B cell (primary cell): ENCODE measurements around the gene COPZ1. TPM values are rescaled to one million over a fixed set of nuclear protein-coding genes. Genes with fewer than 3 reads are reported as not detected.

ENCODE experiments used
- ATAC-seq: fragments of 200-7000 bp; cut with Tn5 transposase; one replicate; pipeline ENCODE4 v1.10.0; 2021; ENCODE audit warnings: low read depth, mild to moderate bottlenecking, moderate number of reproducible peaks, moderate library complexity
- CTCF ChIA-PET: fragments of 350-600 bp; sonication (Branson Sonifier 250); formaldehyde crosslinking; loops from one replicate; lab custom pipeline; 2021; ENCODE audit warnings: antibody characterized with exemption, inconsistent platforms; lab: Charles Lee
- POLR2A ChIA-PET: fragments of 350-600 bp; sonication (Branson Sonifier 250); formaldehyde crosslinking; loops from one replicate; lab custom pipeline; 2021; ENCODE audit warnings: antibody characterized with exemption; lab: Charles Lee
- DNase-seq: peaks from one replicate; pipeline ENCODE4 v3.0.0; 2013
- H2AFZ ChIP-seq: 2 replicates; pipeline ENCODE4 v1.6.1; 2012; ENCODE audit warnings: mild to moderate bottlenecking, low read depth, low read length; ENCODE audit not compliant: insufficient read depth, poor library complexity, severe bottlenecking
- H3K27ac ChIP-seq, 2 donors: 1 replicate in 1 of 2; 2 replicates in 1 of 2; pipeline ENCODE4 v1.5.1; 2012 to 2013; ENCODE audit warnings: low read length in 2 of 2, mild to moderate bottlenecking in 2 of 2, moderate library complexity in 1 of 2
- H3K27me3 ChIP-seq, 4 experiments: fragments of 200-600 bp in 1 of 4; sonication (generic) in 1 of 4; replicated peaks in 1 of 4; 1 replicate in 2 of 4; 2 replicates in 2 of 4; pipeline versions ENCODE4 v1.6.1 to v1.7.0; 2013 to 2016; ENCODE audit warnings: low read length in 3 of 4, mild to moderate bottlenecking in 2 of 4, mixed read lengths in 1 of 4, moderate library complexity in 1 of 4; ENCODE audit not compliant: insufficient read depth in 4 of 4, control insufficient read depth in 3 of 4; ENCODE audit errors: control extremely low read depth in 1 of 4
- H3K36me3 ChIP-seq, 2 experiments: replicated peaks in 1 of 2; 1 replicate in 1 of 2; 2 replicates in 1 of 2; pipeline versions ENCODE4 v1.6.1 to v1.7.1; 2013; ENCODE audit warnings: low read length in 1 of 2; ENCODE audit not compliant: insufficient read depth in 2 of 2, control insufficient read depth in 1 of 2; ENCODE audit errors: control extremely low read depth in 1 of 2, extremely low read depth in 1 of 2
- H3K4me1 ChIP-seq, 2 donors: fragments of 200-600 bp in 1 of 2; sonication (generic) in 1 of 2; 1 replicate in 1 of 2; 2 replicates in 1 of 2; pipeline versions ENCODE4 v1.5.1 to v1.6.1; 2013 to 2017; ENCODE audit warnings: low read length in 2 of 2; ENCODE audit not compliant: control insufficient read depth in 2 of 2, insufficient read depth in 2 of 2
- H3K4me2 ChIP-seq: replicated peaks from 2 replicates; pipeline ENCODE3; 2012; ENCODE audit warnings: mild to moderate bottlenecking, low read depth, low read length; ENCODE audit not compliant: poor library complexity, severe bottlenecking
- H3K4me3 ChIP-seq, 5 experiments: fragments of 200-600 bp in 1 of 5; sonication (generic) in 1 of 5; 1 replicate in 3 of 5; 2 replicates in 2 of 5; pipeline versions ENCODE4 v1.5.1 to v1.7.0; 2011 to 2016; ENCODE audit warnings: low read length in 4 of 5, mild to moderate bottlenecking in 4 of 5, low read depth in 2 of 5, control low read depth in 1 of 5, moderate library complexity in 1 of 5; ENCODE audit not compliant: insufficient read depth in 1 of 5; ENCODE audit errors: control extremely low read depth in 1 of 5, extremely low read depth in 1 of 5
- H3K79me2 ChIP-seq: fragments of 200-600 bp; sonication (generic); one replicate; pipeline ENCODE4 v1.6.0; 2016; ENCODE audit warnings: low read length; ENCODE audit not compliant: control insufficient read depth, insufficient read depth
- H3K9ac ChIP-seq: fragments of 200-600 bp; sonication (generic); 2 replicates; pipeline ENCODE4 v1.6.1; 2017; ENCODE audit warnings: mild to moderate bottlenecking, low read length, moderate library complexity
- H3K9me3 ChIP-seq, 3 donors: one replicate each; pipeline versions ENCODE4 v1.6.1 to v1.7.1; 2013; ENCODE audit warnings: low read length in 2 of 3; ENCODE audit not compliant: control insufficient read depth in 2 of 3, insufficient read depth in 1 of 3; ENCODE audit errors: control extremely low read depth in 1 of 3
- H4K20me1 ChIP-seq: 2 replicates; pipeline ENCODE4 v1.6.0; 2012; ENCODE audit warnings: mild to moderate bottlenecking, low read length; ENCODE audit not compliant: insufficient read depth, control insufficient read depth, poor library complexity, severe bottlenecking
- H3K27ac Mint-ChIP-seq: one replicate; pipeline ENCODE4 v1.8.0; 2021; ENCODE audit warnings: mixed read lengths
- H3K27me3 Mint-ChIP-seq: one replicate; pipeline ENCODE4 v1.8.0; 2021; ENCODE audit warnings: mixed read lengths
- H3K4me1 Mint-ChIP-seq: one replicate; pipeline ENCODE4 v1.8.0; 2021; ENCODE audit warnings: mixed read lengths
- H3K4me3 Mint-ChIP-seq: one replicate; pipeline ENCODE4 v1.8.0; 2021; ENCODE audit warnings: mixed read lengths
- H3K9me3 Mint-ChIP-seq: one replicate; pipeline ENCODE4 v1.8.0; 2022; ENCODE audit warnings: mixed read lengths; ENCODE audit not compliant: insufficient read depth
- EZH2 ChIP-seq: IDR thresholded peaks from 2 replicates; pipeline ENCODE4 v1.6.1; 2012; ENCODE audit warnings: borderline replicate concordance, low read depth, mild to moderate bottlenecking, moderate library complexity, low read length; ENCODE audit not compliant: insufficient read depth, poor library complexity, severe bottlenecking
- WGBS: methylation state at CpG from one replicate; pipeline ENCODE4 v1.1.5; 2013; ENCODE audit warnings: missing lambda C conversion rate; ENCODE audit not compliant: insufficient coverage; 5-methylcytosine and 5-hydroxymethylcytosine counted together
- intact Hi-C: fragments of 100-400 bp; cut with micrococcal nuclease; formaldehyde crosslinking; loops from one replicate; pipeline ENCODE4 v1.10.0; 2022
- polyA plus RNA-seq: library from polyadenylated mRNA; depleted of rRNA; stranded (reverse); fragments of >200 nt; gene quantifications from 2 replicates; pipeline ENCODE4 v1.2.3, GENCODE V29; 2012
- total RNA-seq, 2 donors: library from RNA; stranded (reverse); fragments of 120-200 nt in 1 of 2; gene quantifications; 1 replicate in 1 of 2; 2 replicates in 1 of 2; pipeline versions ENCODE4 v1.2.3 to v1.2.4, GENCODE V29; 2013 to 2022
- TF ChIP-seq, protein P1 (sequence below): fragments of 200-600 bp; IDR thresholded peaks from one replicate; pipeline ENCODE4 v1.8.0; 2022; ENCODE audit warnings: antibody characterized with exemption, mild to moderate bottlenecking

The COPZ1 gene
- total and polyA plus RNA-seq, 2 donors (not counting 1 experiment from before 2014, with no cell fraction given) = 54.9 to 72.1 TPM

GRCh38 chr12:54378796-54379397, 54.0 kb downstream of the COPZ1 start:
- POLR2A ChIA-PET = interaction anchor here (0.5 kb wide), 1 partner anchor 169 kb away, joined by 3 read pairs; no protein-coding TSS in a partner anchor
- CTCF ChIA-PET = interaction anchor here (0.6 to 5.0 kb wide), 27 partner anchors 8 to 391 kb away, joined by 3 to 49 read pairs (median 7); partner anchors contain the start of genes COPZ1 and HNRNPA1
- peak overlapping the region; percentile 69 for H2AFZ ChIP-seq
- no peak overlapping the region for H3K27ac ChIP-seq
- H3K4me1 ChIP-seq = peaks cover 19 to 38% of the 10 kb centered on the region in 2 donors
- H3K27me3 ChIP-seq = no peaks in the 10 kb centered on the region
- DNase-seq = no peak
- H3K9ac ChIP-seq = peak overlapping the region; percentile 30
- H4K20me1 ChIP-seq = peaks cover 8% of the 10 kb centered on the region
- H3K36me3 ChIP-seq = peaks cover 0 to 31% of the 10 kb centered on the region in 2 experiments
- H3K9me3 ChIP-seq = no peaks in the 10 kb centered on the region
- no peaks in the 10 kb centered on the region for H3K9me3 Mint-ChIP-seq
- peak; percentile 61 for ATAC-seq
- intact Hi-C loops = loop anchor here (1.0 kb wide), 1 partner anchor 11 kb away; no protein-coding TSS in a partner anchor
- H3K4me3 ChIP-seq = peak overlapping the region in 2 of 5 experiments; percentile 40 to 43
- H3K4me2 ChIP-seq = peak overlapping the region; percentile 68
- H3K79me2 ChIP-seq = peaks cover 35% of the 10 kb centered on the region
- H3K4me1 Mint-ChIP-seq = peaks cover 28% of the 10 kb centered on the region
- TF ChIP-seq EZH2 = no peak
- TF ChIP-seq, protein P1, sequence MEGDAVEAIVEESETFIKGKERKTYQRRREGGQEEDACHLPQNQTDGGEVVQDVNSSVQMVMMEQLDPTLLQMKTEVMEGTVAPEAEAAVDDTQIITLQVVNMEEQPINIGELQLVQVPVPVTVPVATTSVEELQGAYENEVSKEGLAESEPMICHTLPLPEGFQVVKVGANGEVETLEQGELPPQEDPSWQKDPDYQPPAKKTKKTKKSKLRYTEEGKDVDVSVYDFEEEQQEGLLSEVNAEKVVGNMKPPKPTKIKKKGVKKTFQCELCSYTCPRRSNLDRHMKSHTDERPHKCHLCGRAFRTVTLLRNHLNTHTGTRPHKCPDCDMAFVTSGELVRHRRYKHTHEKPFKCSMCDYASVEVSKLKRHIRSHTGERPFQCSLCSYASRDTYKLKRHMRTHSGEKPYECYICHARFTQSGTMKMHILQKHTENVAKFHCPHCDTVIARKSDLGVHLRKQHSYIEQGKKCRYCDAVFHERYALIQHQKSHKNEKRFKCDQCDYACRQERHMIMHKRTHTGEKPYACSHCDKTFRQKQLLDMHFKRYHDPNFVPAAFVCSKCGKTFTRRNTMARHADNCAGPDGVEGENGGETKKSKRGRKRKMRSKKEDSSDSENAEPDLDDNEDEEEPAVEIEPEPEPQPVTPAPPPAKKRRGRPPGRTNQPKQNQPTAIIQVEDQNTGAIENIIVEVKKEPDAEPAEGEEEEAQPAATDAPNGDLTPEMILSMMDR = no peak
- H3K27ac Mint-ChIP-seq = no peak overlapping the region
- H3K27me3 Mint-ChIP-seq = no peaks in the 10 kb centered on the region
- 78% methylated on average over 39 of the region's 49 CpGs for WGBS
- H3K4me3 Mint-ChIP-seq = peak overlapping the region; percentile 77
